ENCODE results near the gene COA1. TPM values are rescaled to one million over a fixed set of nuclear protein-coding genes. Genes with fewer than 3 reads are reported as not detected.
A peak's percentile ranks its signal among the peaks of the same experiment; 100 is the strongest.
"Not testable (repeated sequence)": the region's sequence is repeated elsewhere in the genome, so short reads cannot be mapped to it uniquely, and the experiment has no call there.

The COA1 gene, protein sequence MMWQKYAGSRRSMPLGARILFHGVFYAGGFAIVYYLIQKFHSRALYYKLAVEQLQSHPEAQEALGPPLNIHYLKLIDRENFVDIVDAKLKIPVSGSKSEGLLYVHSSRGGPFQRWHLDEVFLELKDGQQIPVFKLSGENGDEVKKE
- polyA plus RNA-seq (141 and 157 TPM in 2 replicates), polyA minus RNA-seq (74.3 and 95.0 TPM in 2 replicates)

DNA sequence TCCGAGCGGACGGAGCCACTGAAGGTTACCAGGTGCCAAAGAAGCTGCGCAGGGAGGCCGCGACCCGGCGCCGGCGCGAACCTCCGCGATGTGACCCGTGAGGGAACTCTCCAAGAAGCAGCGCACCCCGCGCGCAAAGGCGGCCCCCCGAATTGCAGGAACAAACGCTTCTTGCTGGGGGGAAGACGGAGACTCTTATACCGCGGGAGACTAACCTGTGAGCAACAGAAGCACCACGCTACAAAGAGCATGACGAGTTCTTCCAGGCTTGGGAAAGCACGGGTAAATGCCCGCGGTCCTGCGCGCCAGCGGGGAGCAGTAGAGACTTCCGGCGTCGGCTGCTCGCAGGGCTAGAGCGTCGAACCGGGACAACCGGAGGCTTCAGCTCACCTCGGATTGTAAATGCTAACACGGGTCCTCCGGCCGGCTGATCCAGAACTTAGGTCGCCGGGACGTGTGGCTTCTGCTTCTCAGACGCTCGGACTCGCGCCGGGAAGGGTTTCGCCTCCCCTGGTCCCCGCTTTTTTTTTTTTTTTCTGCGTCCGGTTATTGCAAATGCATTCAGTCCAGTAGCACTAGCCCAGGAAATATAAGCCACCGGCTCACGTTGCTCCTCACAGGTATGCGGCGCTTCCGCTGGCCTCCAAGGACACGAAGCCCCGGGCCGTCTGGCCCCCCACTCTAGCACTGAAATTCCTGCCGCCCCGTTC lies at the start of gene COA1:
TSS of gene COA1 (minus strand) at position 310 of the 710 bp plus-strand sequence. CDS start 80,909 bp downstream, outside the sequence.
- Histone ChIP-seq H2AFZ (ENCODE audit: low read depth, low read length) (peak within 1 kb of the TSS; percentile 84), H3K27ac (ENCODE audit: low read length) (peak within 1 kb of the TSS; percentile 61)
- TF ChIP-seq POLR2AphosphoS5 (IDR thresholded peaks at IDR 0.05) (peak; percentile 66), REST (IDR thresholded peaks at IDR 0.05; ENCODE audit: borderline replicate concordance) (peak; percentile 37), SMC3 (conservative IDR thresholded peaks at IDR 0.05; ENCODE audit: poor library complexity) (peak; percentile 55), CTCF (IDR thresholded peaks at IDR 0.05; ENCODE audit: poor library complexity, severe bottlenecking) (peak; percentile 47), EZH2 (IDR thresholded peaks at IDR 0.05; ENCODE audit: borderline replicate concordance, insufficient read depth, low read length, poor library complexity, severe bottlenecking) (no peak), TAF1 (IDR thresholded peaks at IDR 0.05; ENCODE audit: low read depth) (peak; percentile 24), MXI1 (conservative IDR thresholded peaks at IDR 0.05; ENCODE audit: poor library complexity, severe bottlenecking) (peak; percentile 97), EP300 (conservative IDR thresholded peaks at IDR 0.05; ENCODE audit: poor library complexity, severe bottlenecking) (no peak), RAD21 (conservative IDR thresholded peaks at IDR 0.05) (peak; percentile 46)

DNA sequence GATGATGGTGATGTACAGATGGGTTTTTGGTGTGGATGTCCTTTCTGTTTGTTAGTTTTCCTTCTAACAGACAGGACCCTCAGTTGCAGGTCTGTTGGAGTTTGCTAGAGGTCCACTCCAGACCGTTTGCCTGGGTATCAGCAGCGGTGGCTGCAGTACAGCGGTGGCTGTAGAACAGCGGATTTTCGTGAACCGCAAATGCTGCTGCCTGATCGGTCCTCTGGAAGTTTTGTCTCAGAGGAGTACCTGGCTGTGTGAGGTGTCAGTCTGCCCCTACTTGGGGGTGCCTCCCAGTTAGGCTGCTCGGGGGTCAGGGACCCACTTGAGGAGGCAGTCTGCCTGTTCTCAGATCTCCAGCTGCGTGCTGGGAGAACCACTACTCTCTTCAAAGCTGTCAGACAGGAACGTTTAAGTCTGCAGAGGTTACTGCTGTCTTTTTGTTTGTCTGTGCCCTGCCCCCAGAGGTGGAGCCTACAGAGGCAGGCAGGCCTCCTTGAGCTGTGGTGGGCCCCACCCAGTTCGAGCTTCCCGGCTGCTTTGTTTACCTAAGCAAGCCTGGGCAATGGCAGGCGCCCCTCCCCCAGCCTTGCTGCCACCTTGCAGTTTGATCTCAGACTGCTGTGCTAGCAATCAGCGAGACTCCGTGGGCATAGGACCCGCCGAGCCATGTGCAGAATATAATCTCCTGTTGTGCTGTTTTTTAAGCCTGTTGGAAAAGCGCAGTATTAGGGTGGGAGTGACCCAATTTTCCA lies 49.1 kb upstream of the COA1 start:
- not testable (repeated sequence) for H2AFZ ChIP-seq (ENCODE audit: low read depth, low read length); H3K79me2 ChIP-seq (replicated peaks; ENCODE audit: insufficient read depth, low read length); H3K4me3 ChIP-seq (ENCODE audit: low read length); H3K27me3 ChIP-seq (ENCODE audit: insufficient read depth, low read depth, low read length); H3K4me2 ChIP-seq (ENCODE audit: low read length); H3K9ac ChIP-seq (ENCODE audit: low read length); H3K27ac ChIP-seq (ENCODE audit: low read length); H3F3A ChIP-seq (ENCODE audit: insufficient read depth, low read length, poor library complexity, severe bottlenecking); H4K20me1 ChIP-seq (ENCODE audit: insufficient read depth); H3K9me3 ChIP-seq (ENCODE audit: low read length); H3K9me2 ChIP-seq (ENCODE audit: insufficient read depth, low read length); H3K36me3 ChIP-seq (ENCODE audit: insufficient read depth, low read length)

More for the DNA sequence above, at the start of gene COA1:
- H3K9me3 ChIP-seq (ENCODE audit: low read length), result no peaks in the 10 kb centered on the region
- H3K9ac ChIP-seq (ENCODE audit: low read length), result peak within 1 kb of the TSS; percentile 69
- H3K4me3 ChIP-seq (ENCODE audit: low read length), result peak within 1 kb of the TSS; percentile 85
- no peaks in the 10 kb centered on the region for H4K20me1 ChIP-seq (ENCODE audit: insufficient read depth)
- peaks cover 43% of the 10 kb centered on the region for H3K79me2 ChIP-seq (replicated peaks; ENCODE audit: insufficient read depth, low read length)
- peak within 1 kb of the TSS; percentile 67 for H3K4me2 ChIP-seq (ENCODE audit: low read length)
- H3K27me3 ChIP-seq (ENCODE audit: insufficient read depth, low read depth, low read length), result no peaks in the 10 kb centered on the region
- no peaks in the 10 kb centered on the region for H3K9me2 ChIP-seq (ENCODE audit: insufficient read depth, low read length)
- no peaks in the 10 kb centered on the region for H3K36me3 ChIP-seq (ENCODE audit: insufficient read depth, low read length)
- H3F3A ChIP-seq (ENCODE audit: insufficient read depth, low read length, poor library complexity, severe bottlenecking), result no peaks in the 10 kb centered on the region

DNA sequence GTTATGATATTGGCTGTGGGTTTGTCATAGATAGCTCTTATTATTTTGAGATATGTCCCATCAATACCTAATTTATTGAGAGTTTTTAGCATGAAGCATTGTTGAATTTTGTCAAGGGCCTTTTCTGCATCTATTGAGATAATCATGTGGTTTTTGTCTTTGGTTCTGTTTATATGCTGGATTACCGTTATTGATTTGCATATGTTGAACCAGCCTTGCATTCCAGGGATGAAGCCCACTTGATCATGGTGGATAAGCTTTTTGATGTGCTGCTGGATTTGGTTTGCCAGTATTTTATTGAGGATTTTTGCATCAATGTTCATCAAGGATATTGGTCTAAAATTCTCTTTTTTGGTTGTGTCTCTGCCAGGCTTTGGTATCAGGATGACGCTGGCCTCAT lies 45.9 kb upstream of the COA1 start:
- not testable (repeated sequence) for H3K9ac ChIP-seq (ENCODE audit: low read length); H3K9me2 ChIP-seq (ENCODE audit: insufficient read depth, low read length); H3F3A ChIP-seq (ENCODE audit: insufficient read depth, low read length, poor library complexity, severe bottlenecking); H3K27me3 ChIP-seq (ENCODE audit: insufficient read depth, low read depth, low read length); H3K27ac ChIP-seq (ENCODE audit: low read length); H3K9me3 ChIP-seq (ENCODE audit: low read length); H3K36me3 ChIP-seq (ENCODE audit: insufficient read depth, low read length); H3K4me2 ChIP-seq (ENCODE audit: low read length); H3K79me2 ChIP-seq (replicated peaks; ENCODE audit: insufficient read depth, low read length); H3K4me3 ChIP-seq (ENCODE audit: low read length); H4K20me1 ChIP-seq (ENCODE audit: insufficient read depth); H2AFZ ChIP-seq (ENCODE audit: low read depth, low read length)

GRCh38 chr7:43773268-43773667 lies 43.9 kb upstream of the COA1 start:
- H3K9me3 ChIP-seq (ENCODE audit: low read length); H2AFZ ChIP-seq (ENCODE audit: low read depth, low read length); H3K79me2 ChIP-seq (replicated peaks; ENCODE audit: insufficient read depth, low read length); H3K9me2 ChIP-seq (ENCODE audit: insufficient read depth, low read length); H3K27me3 ChIP-seq (ENCODE audit: insufficient read depth, low read depth, low read length); H4K20me1 ChIP-seq (ENCODE audit: insufficient read depth); H3F3A ChIP-seq (ENCODE audit: insufficient read depth, low read length, poor library complexity, severe bottlenecking); H3K27ac ChIP-seq (ENCODE audit: low read length); H3K4me2 ChIP-seq (ENCODE audit: low read length); H3K9ac ChIP-seq (ENCODE audit: low read length); H3K4me3 ChIP-seq (ENCODE audit: low read length); H3K36me3 ChIP-seq (ENCODE audit: insufficient read depth, low read length): not testable (repeated sequence)

Measured in neural cell (in vitro differentiated cells).